OCI-LY7 (cell line): ENCODE measurements around the gene ACSM3. TPM values are rescaled to one million over a fixed set of nuclear protein-coding genes. Genes with fewer than 3 reads are reported as not detected.
"Not testable (repeated sequence)": the region's sequence is repeated elsewhere in the genome, so short reads cannot be mapped to it uniquely, and the experiment has no call there.

Experiments used
- BruUV-seq: library from RNA; stranded (reverse); fragments of 400-500 nt; replicated peaks from 2 replicates; lab custom pipeline; 2021; lab: Mats Ljungman, UMichigan
- CTCF ChIA-PET: fragments of 300-600 bp; sonication (Branson Sonifier 250); formaldehyde crosslinking; loops from one replicate; lab custom pipeline; 2022; ENCODE audit warnings: antibody characterized with exemption; ENCODE audit not compliant: unreplicated experiment; lab: Charles Lee
- POLR2A ChIA-PET: fragments of 300-600 bp; sonication (Branson Sonifier 250); formaldehyde crosslinking; loops from one replicate; lab custom pipeline; 2022; ENCODE audit warnings: antibody characterized with exemption; lab: Charles Lee
- DNase-seq: peaks from one replicate; pipeline ENCODE4 v3.0.0-alpha.2; 2015; ENCODE audit warnings: low spot score
- H2AFZ ChIP-seq: fragments of 200-600 bp; sonication (generic), shearing (Covaris generic); 2 replicates; pipeline ENCODE4 v1.6.1; 2014; ENCODE audit warnings: mild to moderate bottlenecking, antibody characterized with exemption, low read length, moderate library complexity
- H3K27ac ChIP-seq: fragments of 200-600 bp; sonication (generic); 2 replicates; pipeline ENCODE4 v1.5.1; 2014; ENCODE audit warnings: mixed run types, low read depth, mild to moderate bottlenecking, moderate library complexity, low read length, inconsistent platforms; ENCODE audit not compliant: poor library complexity, severe bottlenecking
- H3K36me3 ChIP-seq: fragments of 200-600 bp; sonication (generic); 2 replicates; pipeline ENCODE4 v1.6.1; 2014; ENCODE audit warnings: mild to moderate bottlenecking, antibody characterized with exemption, low read length, moderate library complexity, mixed read lengths; ENCODE audit not compliant: insufficient read depth
- H3K4me1 ChIP-seq: fragments of 200-600 bp; sonication (generic); 2 replicates; pipeline ENCODE4 v1.5.1; 2014; ENCODE audit warnings: mild to moderate bottlenecking, low read length; ENCODE audit not compliant: insufficient read depth, poor library complexity, severe bottlenecking
- H3K4me2 ChIP-seq: fragments of 200-600 bp; sonication (generic); 2 replicates; pipeline ENCODE4 v1.6.1; 2014; ENCODE audit warnings: mild to moderate bottlenecking, low read length
- H3K4me3 ChIP-seq: fragments of 200-600 bp; sonication (generic); 2 replicates; pipeline ENCODE4 v1.5.1; 2014; ENCODE audit warnings: mild to moderate bottlenecking, low read depth, low read length; ENCODE audit not compliant: poor library complexity, severe bottlenecking
- H3K79me2 ChIP-seq: fragments of 200-600 bp; sonication (generic); 2 replicates; pipeline ENCODE4 v1.6.1; 2016; ENCODE audit warnings: low read depth, mild to moderate bottlenecking, low read length, moderate library complexity, mixed read lengths; ENCODE audit not compliant: insufficient read depth
- H3K9me2 ChIP-seq: fragments of 200-600 bp; sonication (generic); 2 replicates; pipeline ENCODE4 v1.6.1; 2016; ENCODE audit warnings: mild to moderate bottlenecking, low read length, mixed read lengths; ENCODE audit not compliant: insufficient read depth
- H3K9me3 ChIP-seq: fragments of 200-600 bp; sonication (generic); 2 replicates; pipeline ENCODE4 v1.6.1; 2014; ENCODE audit warnings: mild to moderate bottlenecking, mixed run types, low read length, mixed read lengths
- H4K20me1 ChIP-seq: fragments of 200-600 bp; sonication (generic); 2 replicates; pipeline ENCODE4 v1.6.1; 2014; ENCODE audit warnings: mild to moderate bottlenecking, antibody characterized with exemption, low read length, moderate library complexity, mixed read lengths; ENCODE audit not compliant: insufficient read depth
- CTCF ChIP-seq: fragments of 200-600 bp; sonication (generic); conservative IDR thresholded peaks from 2 replicates; pipeline ENCODE4 v1.5.1; 2014; ENCODE audit warnings: mild to moderate bottlenecking, antibody characterized with exemption, low read length, moderate library complexity, mixed read lengths
- EZH2phosphoT487 ChIP-seq: fragments of 200-600 bp; sonication (generic); IDR thresholded peaks from 2 replicates; pipeline ENCODE4 v1.6.1; 2018; ENCODE audit warnings: low read depth, borderline replicate concordance, mild to moderate bottlenecking, mixed run types, antibody characterized with exemption, low read length, moderate library complexity, mixed read lengths
- intact Hi-C: fragments of 100-400 bp; cut with micrococcal nuclease; formaldehyde crosslinking; loops from one replicate; pipeline ENCODE4 v1.10.0; 2022; ENCODE audit not compliant: unreplicated experiment
- total RNA-seq, 2 experiments: library from RNA; depleted of rRNA in 1 of 2; stranded (reverse); fragments of >200 nt in 1 of 2; shearing (Covaris generic) in 1 of 2; gene quantifications; 2 replicates each; pipeline ENCODE4 v1.2.3, GENCODE V29; 2014 to 2022

The ACSM3 gene
- total RNA-seq, 2 experiments from 2014 or later, result 2.8 to 4.5 TPM

GRCh38 chr16:20755238-20755637 lies 8.6 kb upstream of the ACSM3 start:
- DNase-seq, result no peak
- no peak for TF ChIP-seq EZH2phosphoT487
- no peak for TF ChIP-seq CTCF
- H3K36me3 ChIP-seq, result no peaks in the 10 kb centered on the region
- intact Hi-C loops, result no loop called here
- no peaks in the 10 kb centered on the region for H3K9me3 ChIP-seq
- ChIA-PET CTCF (no interaction called here), POLR2A (interaction anchor here (0.6 to 1.1 kb wide), 2 partner anchors 13 to 23 kb away, joined by 3 to 4 read pairs; partner anchors contain the start of gene THUMPD1)
- no peaks in the 10 kb centered on the region for H3K9me2 ChIP-seq
- H3K4me1 ChIP-seq, result peaks cover 5% of the 10 kb centered on the region
- H3K4me2 ChIP-seq, result no peak overlapping the region
- no peaks in the 10 kb centered on the region for H4K20me1 ChIP-seq
- H2AFZ ChIP-seq, result no peak overlapping the region
- no peak overlapping the region for H3K27ac ChIP-seq
- BruUV-seq, result no TSS peak
- H3K79me2 ChIP-seq, result no peaks in the 10 kb centered on the region
- no peak overlapping the region for H3K4me3 ChIP-seq

DNA sequence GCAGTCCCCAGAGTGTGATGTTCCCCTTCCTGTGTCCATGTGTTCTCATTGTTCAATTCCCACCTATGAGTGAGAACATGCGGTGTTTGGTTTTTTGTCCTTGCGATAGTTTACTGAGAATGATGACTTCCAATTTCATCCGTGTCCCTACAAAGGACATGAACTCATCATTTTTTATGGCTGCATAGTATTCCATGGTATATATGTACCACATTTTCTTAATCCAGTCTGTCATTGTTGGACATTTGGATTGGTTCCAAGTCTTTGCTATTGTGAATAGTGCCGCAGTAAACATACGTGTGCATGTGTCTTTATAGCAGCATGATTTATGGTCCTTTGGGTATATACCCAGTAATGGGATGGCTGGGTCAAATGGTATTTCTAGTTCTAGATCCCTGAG lies 8.0 kb upstream of the ACSM3 start:
- H3K79me2 ChIP-seq, H3K9me3 ChIP-seq, POLR2A ChIA-PET, H2AFZ ChIP-seq, H3K9me2 ChIP-seq, intact Hi-C loops, CTCF ChIA-PET, H3K4me2 ChIP-seq, BruUV-seq, H3K36me3 ChIP-seq, H3K4me3 ChIP-seq, H3K27ac ChIP-seq, H4K20me1 ChIP-seq, DNase-seq: not testable (repeated sequence)
- peaks cover 10% of the 10 kb centered on the region for H3K4me1 ChIP-seq

GRCh38 chr16:20760346-20760745 lies 3.5 kb upstream of the ACSM3 start:
- no TSS peak for BruUV-seq
- intact Hi-C loops, result no loop called here
- ChIA-PET CTCF (no interaction called here), POLR2A (no interaction called here)
- H3K4me1 ChIP-seq, result peaks cover 23% of the 10 kb centered on the region
- H3K79me2 ChIP-seq, result no peaks in the 10 kb centered on the region
- no peak overlapping the region for H3K27ac ChIP-seq
- no peak for TF ChIP-seq EZH2phosphoT487
- no peak for TF ChIP-seq CTCF
- H3K4me3 ChIP-seq, result no peak overlapping the region
- H4K20me1 ChIP-seq, result no peaks in the 10 kb centered on the region
- H2AFZ ChIP-seq, result peak overlapping the region; percentile 82
- no peaks in the 10 kb centered on the region for H3K9me2 ChIP-seq
- H3K4me2 ChIP-seq, result no peak overlapping the region
- no peaks in the 10 kb centered on the region; the same call in 1 of the 2 replicates for H3K36me3 ChIP-seq
- peak; percentile 9 for DNase-seq
- peaks cover 24% of the 10 kb centered on the region for H3K9me3 ChIP-seq
